NT2/D1 (cell line): ENCODE results near the gene PARG.
"Not testable (repeated sequence)": the region's sequence is repeated elsewhere in the genome, so short reads cannot be mapped to it uniquely, and the experiment has no call there.

Experiments used
- SUZ12 ChIP-seq: IDR thresholded peaks from 2 replicates; pipeline ENCODE4 v1.6.1; 2011; ENCODE audit not compliant: insufficient read length, insufficient read depth; ENCODE audit errors: extremely low read depth
- YY1 ChIP-seq: IDR thresholded peaks from 2 replicates; pipeline ENCODE4 v1.6.1; 2011; ENCODE audit not compliant: insufficient read length, insufficient read depth
- ZNF274 ChIP-seq: IDR thresholded peaks from 2 replicates; pipeline ENCODE4 v1.6.1; 2011; ENCODE audit warnings: mild to moderate bottlenecking, low read depth, low read length

GRCh38 chr10:49910295-49910694, 31.5 kb downstream of the PARG start:
- TF ChIP-seq SUZ12, ZNF274, YY1: not testable (repeated sequence)
